Glomerular endothelial cell (primary cell): Measurements from ENCODE around the gene CUX1. TPM values are rescaled to one million over a fixed set of nuclear protein-coding genes. Genes with fewer than 3 reads are reported as not detected.
"Not testable (repeated sequence)": the region's sequence is repeated elsewhere in the genome, so short reads cannot be mapped to it uniquely, and the experiment has no call there.

ENCODE experiments used
- DNase-seq: peaks from one replicate; pipeline ENCODE4 v3.0.0-alpha.2; 2011; ENCODE audit warnings: low read depth, low spot score; ENCODE audit errors: extremely low read depth
- total RNA-seq: library from RNA; depleted of rRNA; stranded (reverse); fragments of >200 nt; gene quantifications from 2 replicates; pipeline ENCODE4 v1.2.3, GENCODE V29; 2015

The CUX1 gene
- total RNA-seq, 1 donor from 2014 or later, result 62.0 TPM

- no peak for DNase-seq
Measured at GRCh38 chr7:102149416-102149815, 332.0 kb downstream of the CUX1 start.

DNA sequence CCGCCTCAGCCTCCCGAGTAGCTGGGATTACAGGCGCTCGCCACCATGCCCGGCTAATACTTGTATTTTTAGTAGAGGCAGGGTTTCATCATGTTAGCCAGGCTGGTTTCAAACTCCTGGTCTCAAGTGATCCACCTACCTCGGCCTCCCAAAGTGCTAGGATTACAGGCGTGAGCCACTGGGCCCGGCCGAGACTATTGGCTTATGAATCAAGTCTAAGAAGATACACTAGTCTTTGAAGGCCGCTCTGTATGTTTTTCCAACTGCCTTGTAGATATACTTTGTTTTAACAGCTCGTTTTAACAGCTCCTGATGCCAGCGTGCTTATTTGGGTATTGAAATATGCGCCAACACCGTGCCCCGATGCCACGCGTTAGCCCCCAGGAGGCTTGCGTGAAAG lies 332.8 kb downstream of the CUX1 start:
- DNase-seq, result no peak

GRCh38 chr7:102152672-102153598 lies 335.5 kb downstream of the CUX1 start:
- no peak for DNase-seq

- no peak for DNase-seq
Measured at GRCh38 chr7:102153599-102153946, 336.1 kb downstream of the CUX1 start.

- no peak for DNase-seq
Measured at GRCh38 chr7:102154425-102154824, 337.0 kb downstream of the CUX1 start.

- no peak for DNase-seq
Measured at GRCh38 chr7:102155821-102156441, 338.5 kb downstream of the CUX1 start.

DNA sequence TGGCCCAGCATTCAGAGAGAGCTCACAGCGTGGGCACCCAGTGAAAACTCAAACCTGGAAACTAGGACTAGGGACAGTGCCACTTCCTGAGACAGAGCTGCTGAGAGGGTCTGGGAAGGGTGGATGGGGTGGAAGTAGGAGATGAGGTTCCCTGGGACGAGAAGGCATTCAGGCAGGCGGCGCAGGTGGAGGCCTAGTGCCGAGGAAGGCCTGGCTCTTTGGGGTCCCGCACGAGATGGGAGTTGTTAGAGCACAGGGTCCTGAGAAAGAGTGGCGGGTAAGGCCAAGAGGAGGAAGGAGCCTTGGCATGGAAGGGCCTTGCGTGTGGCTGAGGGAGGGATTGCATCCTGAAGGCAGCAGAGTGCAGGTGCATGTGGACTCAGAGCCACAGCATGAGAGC lies 339.4 kb downstream of the CUX1 start:
- DNase-seq, result no peak

DNA sequence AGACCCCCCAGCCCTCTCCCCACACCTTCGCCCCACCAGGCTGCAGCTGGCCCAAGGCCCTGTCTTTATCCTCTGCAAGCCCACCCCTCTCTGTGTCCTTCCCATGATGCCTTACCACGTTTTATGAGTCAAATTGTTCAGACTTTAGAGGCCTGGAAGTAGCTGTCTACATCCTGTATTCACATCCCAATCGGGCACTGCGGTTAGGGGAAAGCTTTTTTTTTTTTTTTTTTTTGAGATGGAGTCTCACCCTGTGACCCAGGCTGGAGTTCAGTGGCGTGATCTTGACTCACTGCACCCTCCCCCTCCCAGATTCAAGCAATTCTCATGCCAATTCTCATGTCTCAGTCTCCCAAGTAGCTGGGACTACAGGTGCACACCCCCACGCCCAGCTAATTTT lies 347.7 kb downstream of the CUX1 start:
- DNase-seq, result no peak

GRCh38 chr7:102167254-102167653 lies 349.8 kb downstream of the CUX1 start:
- DNase-seq, result no peak

DNA sequence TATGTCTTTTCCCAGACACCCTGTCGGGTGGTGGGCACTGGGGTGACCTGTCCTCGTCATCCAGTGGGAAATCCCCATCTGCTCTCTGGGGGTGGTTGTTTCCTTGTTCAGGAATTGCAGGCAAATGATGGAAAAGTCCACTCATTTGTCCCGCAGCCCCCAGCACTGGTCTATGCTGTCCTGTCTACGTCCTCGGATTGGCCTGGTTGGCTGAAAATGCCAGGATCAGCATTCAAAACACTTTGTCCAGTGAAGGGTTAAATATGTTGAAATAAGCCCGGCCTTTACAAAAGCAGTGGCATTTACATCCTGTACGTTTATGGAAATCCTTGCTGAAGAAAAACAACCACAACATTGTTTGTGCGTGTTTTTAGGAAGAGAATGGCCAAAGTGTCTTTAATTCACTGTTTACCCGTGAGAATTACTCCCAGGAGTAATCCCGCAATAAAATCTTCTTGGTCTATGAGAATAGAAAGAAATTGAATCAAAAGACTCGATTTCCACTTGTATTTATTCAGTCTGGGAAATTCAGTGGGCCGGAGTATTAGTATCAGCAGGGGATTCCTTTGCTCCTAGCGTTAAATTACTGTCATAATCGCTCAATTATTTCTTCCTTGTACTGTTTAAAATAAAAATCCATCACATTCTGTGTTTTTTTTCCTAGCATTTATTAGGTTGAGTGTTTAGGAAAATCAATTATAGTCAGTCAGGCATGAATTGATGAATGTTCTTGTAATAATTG lies 352.4 kb downstream of the CUX1 start:
- DNase-seq, result no peak

DNA sequence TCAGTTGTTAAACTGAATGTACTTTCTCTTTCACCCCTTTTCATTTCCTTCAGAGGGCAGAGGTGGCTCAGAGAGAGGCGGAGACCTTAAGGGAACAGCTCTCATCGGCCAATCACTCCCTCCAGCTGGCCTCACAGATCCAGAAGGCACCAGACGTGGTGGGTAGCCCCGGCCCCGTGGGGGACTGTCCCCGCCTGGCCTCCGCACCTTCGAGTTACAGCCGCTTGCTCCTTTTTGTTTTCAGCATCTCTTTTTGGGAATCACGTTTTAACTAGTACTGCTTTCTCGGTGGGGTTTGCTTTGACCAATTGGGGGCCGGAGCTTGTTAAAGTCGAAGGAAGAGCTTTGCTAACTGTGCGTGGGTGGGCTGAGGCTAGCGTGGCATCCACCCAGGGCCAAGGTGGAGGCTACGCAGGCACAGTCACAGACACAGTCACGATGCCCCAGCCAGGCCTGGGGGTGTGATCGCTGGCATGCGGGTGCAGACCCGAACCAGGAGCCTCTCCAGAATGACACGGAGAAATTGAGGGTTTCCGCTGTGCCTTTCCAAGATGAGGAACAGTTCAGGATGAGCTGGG lies 353.1 kb downstream of the CUX1 start:
- DNase-seq, result no peak

- no peak for DNase-seq
Measured at GRCh38 chr7:102173669-102174068, 356.2 kb downstream of the CUX1 start.

GRCh38 chr7:102175423-102176170 lies 358.2 kb downstream of the CUX1 start:
- DNase-seq, result no peak

GRCh38 chr7:102178410-102178809 lies 361.0 kb downstream of the CUX1 start:
- no peak for DNase-seq

GRCh38 chr7:102180727-102181126 lies 363.3 kb downstream of the CUX1 start:
- no peak for DNase-seq

DNA sequence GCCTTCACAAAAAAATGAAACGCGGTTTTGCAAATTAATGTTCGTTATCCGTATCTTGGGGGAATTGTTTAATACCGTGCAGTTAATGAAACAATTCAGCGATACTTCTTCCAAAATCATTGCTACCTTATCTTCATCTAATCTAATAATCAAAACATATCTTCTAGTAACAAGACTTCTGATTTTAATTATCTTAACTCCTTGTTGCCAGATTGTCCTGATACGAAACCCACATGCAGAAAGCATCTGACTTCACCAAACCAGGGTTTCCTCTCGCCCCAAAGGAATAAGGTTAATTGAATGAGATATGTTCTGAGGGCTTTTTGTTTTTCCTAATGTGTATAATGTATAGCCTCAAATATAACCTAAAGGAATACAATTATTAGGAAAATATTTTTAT lies 364.1 kb downstream of the CUX1 start:
- no peak for DNase-seq

DNA sequence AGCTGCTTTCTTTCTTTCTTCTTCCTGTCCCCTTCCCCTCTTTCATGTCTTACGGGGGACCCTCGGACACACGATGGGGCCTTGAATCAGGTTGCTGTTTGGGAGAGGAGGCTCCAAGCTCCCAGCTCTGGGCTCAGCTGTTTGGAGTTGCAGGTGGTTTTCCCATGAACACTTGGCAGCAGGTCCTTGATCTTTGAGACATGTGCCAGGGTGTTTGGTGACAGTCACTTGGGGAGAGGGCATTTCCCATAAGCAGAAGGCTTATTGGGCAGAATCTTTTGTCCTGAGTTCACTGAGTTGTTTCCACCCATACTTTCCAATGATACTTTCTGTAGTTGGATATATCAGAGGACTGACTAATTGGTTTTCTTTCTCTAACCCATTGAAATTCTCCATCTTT lies 364.6 kb downstream of the CUX1 start:
- no peak for DNase-seq

DNA sequence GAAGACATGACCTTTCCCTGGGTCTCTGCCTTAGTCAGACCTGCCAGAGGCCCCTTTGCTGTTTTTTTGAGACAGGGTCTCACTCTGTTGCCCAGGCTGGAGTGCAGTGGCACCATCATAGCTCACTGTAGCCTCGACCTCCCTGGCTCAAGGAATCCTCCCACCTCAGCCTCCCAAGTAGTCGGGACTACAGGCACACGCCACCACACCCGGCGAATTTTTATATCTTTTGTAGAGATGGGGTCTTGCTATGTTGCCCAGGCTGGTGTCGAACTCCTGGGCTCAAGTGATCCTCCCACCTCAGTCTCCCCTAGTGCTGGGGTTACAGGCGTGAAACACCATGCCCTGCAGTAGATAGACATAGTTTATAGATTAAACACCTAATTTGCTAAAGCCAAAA lies 366.4 kb downstream of the CUX1 start:
- not testable (repeated sequence) for DNase-seq

DNA sequence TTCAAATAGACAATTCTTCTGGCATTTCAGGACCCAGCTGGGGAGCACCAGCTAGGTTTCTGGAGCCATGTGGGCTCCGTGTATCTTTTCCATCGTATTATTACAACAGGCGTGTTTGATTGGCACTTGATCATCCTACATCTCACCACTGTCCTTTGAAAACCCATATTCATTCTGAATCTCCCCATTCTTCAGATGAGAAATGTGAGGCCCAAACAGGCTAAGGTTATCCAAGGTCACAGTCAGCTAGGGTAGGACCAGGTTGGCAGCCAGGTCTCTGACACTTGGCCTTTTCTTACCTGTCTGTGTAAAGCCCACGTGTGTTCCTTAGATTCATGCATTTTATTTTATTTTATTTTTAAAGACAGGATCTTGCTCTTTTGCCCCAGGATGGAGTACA lies 366.9 kb downstream of the CUX1 start:
- DNase-seq, result no peak

- DNase-seq, result no peak
Measured at GRCh38 chr7:102185796-102186195, 368.4 kb downstream of the CUX1 start.

DNA sequence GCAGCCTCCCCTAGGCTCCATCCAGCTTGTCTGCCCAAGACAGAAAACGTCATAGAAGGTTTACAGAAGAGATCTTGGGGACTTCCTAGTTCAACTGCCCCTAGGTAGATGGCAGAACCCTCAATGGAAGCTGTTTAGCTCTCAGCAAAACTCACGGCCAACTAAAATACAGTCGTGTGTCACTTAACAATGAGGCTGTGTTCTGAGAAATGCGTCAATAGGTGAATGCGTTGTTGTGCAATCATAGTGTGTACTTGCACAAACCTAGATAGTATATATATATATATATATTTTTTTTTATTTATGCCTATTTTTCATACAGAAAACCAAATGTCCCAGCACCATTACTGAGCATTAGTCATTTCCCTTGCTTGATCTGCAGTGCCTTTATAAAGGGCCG lies 368.9 kb downstream of the CUX1 start:
- no peak for DNase-seq
